HepG2 (cell line): ENCODE data around the gene LGALS7B. TPM values are rescaled to one million over a fixed set of nuclear protein-coding genes. Genes with fewer than 3 reads are reported as not detected.

Experiments used
- AGO1 ChIP-seq: fragments of 200-400 bp; formaldehyde crosslinking; IDR thresholded peaks from 2 replicates; pipeline ENCODE4 v1.6.1; 2017; ENCODE audit warnings: mild to moderate bottlenecking, low read depth, low read length, moderate library complexity; ENCODE audit not compliant: poor library complexity, severe bottlenecking
- ARID5B ChIP-seq: IDR thresholded peaks from 2 replicates; pipeline ENCODE4 v1.4.0; 2020; ENCODE audit warnings: mild to moderate bottlenecking, missing genetic modification reagents
- BORCS8-MEF2B ChIP-seq: sonication (generic); formaldehyde crosslinking; IDR thresholded peaks from 2 replicates; pipeline ENCODE4 v1.8.0; 2022; ENCODE audit warnings: mild to moderate bottlenecking, missing genetic modification reagents
- BRD4 ChIP-seq: sonication (generic); formaldehyde crosslinking; IDR thresholded peaks from 2 replicates; pipeline ENCODE4 v1.4.0; 2020; ENCODE audit warnings: missing genetic modification reagents
- ETV6 ChIP-seq: sonication (generic); formaldehyde crosslinking; conservative IDR thresholded peaks from 2 replicates; pipeline ENCODE4 v1.4.0; 2020; ENCODE audit warnings: missing genetic modification reagents
- GRHL1 ChIP-seq: sonication (generic); formaldehyde crosslinking; conservative IDR thresholded peaks from 2 replicates; pipeline ENCODE4 v1.8.0; 2022; ENCODE audit warnings: missing genetic modification reagents
- HDAC1 ChIP-seq: sonication (generic); formaldehyde crosslinking; IDR thresholded peaks from 2 replicates; pipeline ENCODE4 v1.5.1; 2020; ENCODE audit warnings: mild to moderate bottlenecking, missing genetic modification reagents
- JUN ChIP-seq: sonication (generic); formaldehyde crosslinking; IDR thresholded peaks from 2 replicates; pipeline ENCODE4 v1.4.0; 2020; ENCODE audit warnings: mild to moderate bottlenecking, missing genetic modification reagents
- KDM3A ChIP-seq: IDR thresholded peaks from 2 replicates; pipeline ENCODE4 v1.6.1; 2018; ENCODE audit warnings: low read depth, missing compliant biosample characterization
- KLF15 ChIP-seq: sonication (generic); formaldehyde crosslinking; IDR thresholded peaks from 2 replicates; pipeline ENCODE4 v1.8.1; 2023; ENCODE audit warnings: borderline replicate concordance, mild to moderate bottlenecking, inconsistent platforms, missing genetic modification reagents, mixed read lengths
- MTA3 ChIP-seq: sonication (generic); formaldehyde crosslinking; IDR thresholded peaks from 2 replicates; pipeline ENCODE4 v1.4.0; 2020; ENCODE audit warnings: missing genetic modification reagents
- NFIC ChIP-seq: IDR thresholded peaks from 2 replicates; pipeline ENCODE4 v1.6.1; 2012; ENCODE audit warnings: mild to moderate bottlenecking, low read length, inconsistent platforms
- SMAD9 ChIP-seq: sonication (generic); formaldehyde crosslinking; IDR thresholded peaks from 2 replicates; pipeline ENCODE4 v1.5.1; 2020; ENCODE audit warnings: mild to moderate bottlenecking, missing genetic modification reagents
- TAF1 ChIP-seq: sonication (generic); formaldehyde crosslinking; IDR thresholded peaks from 2 replicates; pipeline ENCODE4 v1.4.0; 2020; ENCODE audit warnings: missing genetic modification reagents
- TARDBP ChIP-seq: sonication (generic); formaldehyde crosslinking; IDR thresholded peaks from 2 replicates; pipeline ENCODE4 v1.8.0; 2022; ENCODE audit warnings: mild to moderate bottlenecking, missing genetic modification reagents
- TFAP4 ChIP-seq: sonication (generic); IDR thresholded peaks from 2 replicates; pipeline ENCODE4 v1.6.1; 2016; ENCODE audit warnings: low read depth, borderline replicate concordance
- TP53 ChIP-seq: sonication (generic); formaldehyde crosslinking; conservative IDR thresholded peaks from 2 replicates; pipeline ENCODE4 v1.4.0; 2020; ENCODE audit warnings: missing genetic modification reagents
- ZEB1 ChIP-seq: IDR thresholded peaks from 2 replicates; pipeline ENCODE4 v1.6.1; 2012; ENCODE audit warnings: mild to moderate bottlenecking, low read depth, inconsistent platforms; ENCODE audit not compliant: insufficient replicate concordance
- ZNF512 ChIP-seq: sonication (generic); formaldehyde crosslinking; IDR thresholded peaks from 2 replicates; pipeline ENCODE4 v1.4.0; 2020; ENCODE audit warnings: mild to moderate bottlenecking, missing genetic modification reagents
- ZNF557 ChIP-seq: sonication (generic); formaldehyde crosslinking; IDR thresholded peaks from 2 replicates; pipeline ENCODE4 v1.4.0; 2020; ENCODE audit warnings: missing genetic modification reagents
- ZNF563 ChIP-seq: sonication (generic); formaldehyde crosslinking; IDR thresholded peaks from 2 replicates; pipeline ENCODE4 v1.8.0; 2022; ENCODE audit warnings: mild to moderate bottlenecking, moderate library complexity, missing genetic modification reagents
- ZNF841 ChIP-seq: sonication (generic); formaldehyde crosslinking; IDR thresholded peaks from 2 replicates; pipeline ENCODE4 v1.8.1; 2023; ENCODE audit warnings: missing genetic modification reagents, borderline replicate concordance
- ZNF878 ChIP-seq: sonication (generic); formaldehyde crosslinking; IDR thresholded peaks from 2 replicates; pipeline ENCODE4 v1.8.1; 2023; ENCODE audit warnings: mild to moderate bottlenecking, missing genetic modification reagents, moderate library complexity
- polyA plus RNA-seq, 8 experiments: library from polyadenylated mRNA; depleted of rRNA in 3 of 8; stranded (reverse) in 7 of 8; unstranded in 1 of 8; fragments of >200 nt; fragmentation: Illumina TruSeq in 4 of 8; extraction: Trizol in 4 of 8; gene quantifications; 2 replicates each; pipeline versions ENCODE4 v1.2.1 to v1.2.3, GENCODE V29; 2011 to 2016; ENCODE audit warnings: low read depth in 4 of 8, missing spikeins in 1 of 8, mixed read lengths in 1 of 8; ENCODE audit not compliant: insufficient read depth in 1 of 8
- total RNA-seq, 5 experiments: library from RNA; depleted of rRNA; stranded (reverse); fragments of >200 nt; fragmentation: Illumina TruSeq; extraction: Trizol; gene quantifications; 2 replicates each; pipeline ENCODE4 v1.2.3, GENCODE V29; 2016; ENCODE audit warnings: low read depth in 1 of 5

Gene LGALS7B
- total and polyA plus RNA-seq, 2 of the 13 experiments (the other 11 are each of a cell fraction or from before 2014, with no cell fraction given): 1.7 to 2.1 TPM

- TF ChIP-seq GRHL1 (CRISPR knock-in tag) (no peak), ZEB1 (no peak), HDAC1 (CRISPR knock-in tag) (peak; percentile 31; the same call in 1 of the 2 replicates), BORCS8-MEF2B (CRISPR knock-in tag) (0 out of 2 replicates have a peak, but pooled peaks have one; percentile 19), ZNF512 (CRISPR knock-in tag) (no peak), NFIC (no peak), KLF15 (no peak), ARID5B (CRISPR knock-in tag) (peak; percentile 57), ZNF878 (no peak), TARDBP (CRISPR knock-in tag) (0 out of 2 replicates have a peak, but pooled peaks have one; percentile 30), TP53 (no peak), TFAP4 (peak; percentile 73; the same call in 1 of the 2 replicates), ZNF563 (no peak), BRD4 (no peak), KDM3A (CRISPR knock-in tag) (no peak), ZNF841 (no peak), ZNF557 (no peak), MTA3 (CRISPR knock-in tag) (no peak), SMAD9 (CRISPR knock-in tag) (no peak), JUN (CRISPR knock-in tag) (no peak), AGO1 (no peak), TAF1 (CRISPR knock-in tag) (no peak), ETV6 (no peak)
Measured at GRCh38 chr19:38819231-38819920, 30.4 kb downstream of the LGALS7B start (continued).
